Gastroesophageal sphincter (tissue), 3 donors: ENCODE results near the gene PRKAR2A.

Source experiments
- EP300 ChIP-seq: sonication (generic); formaldehyde crosslinking; IDR thresholded peaks from one replicate; pipeline ENCODE4 v1.6.1; 2017; ENCODE audit warnings: antibody characterized with exemption, mild to moderate bottlenecking
- POLR2A ChIP-seq, 2 donors: fragments of 450-650 bp; IDR thresholded peaks; one replicate each; pipeline ENCODE4 v1.6.1; 2017; ENCODE audit warnings: antibody characterized with exemption in 2 of 2, mild to moderate bottlenecking in 2 of 2, moderate library complexity in 1 of 2
- TF ChIP-seq, protein P1 (sequence below), 4 experiments: fragments of 200-600 bp in 2 of 4; fragments of 450-650 bp in 2 of 4; sonication (generic) in 1 of 4; IDR thresholded peaks; one replicate each; pipeline ENCODE4 v1.5.1; 2017 to 2019; ENCODE audit warnings: antibody characterized with exemption in 4 of 4, mild to moderate bottlenecking in 2 of 4, moderate library complexity in 2 of 4

DNA sequence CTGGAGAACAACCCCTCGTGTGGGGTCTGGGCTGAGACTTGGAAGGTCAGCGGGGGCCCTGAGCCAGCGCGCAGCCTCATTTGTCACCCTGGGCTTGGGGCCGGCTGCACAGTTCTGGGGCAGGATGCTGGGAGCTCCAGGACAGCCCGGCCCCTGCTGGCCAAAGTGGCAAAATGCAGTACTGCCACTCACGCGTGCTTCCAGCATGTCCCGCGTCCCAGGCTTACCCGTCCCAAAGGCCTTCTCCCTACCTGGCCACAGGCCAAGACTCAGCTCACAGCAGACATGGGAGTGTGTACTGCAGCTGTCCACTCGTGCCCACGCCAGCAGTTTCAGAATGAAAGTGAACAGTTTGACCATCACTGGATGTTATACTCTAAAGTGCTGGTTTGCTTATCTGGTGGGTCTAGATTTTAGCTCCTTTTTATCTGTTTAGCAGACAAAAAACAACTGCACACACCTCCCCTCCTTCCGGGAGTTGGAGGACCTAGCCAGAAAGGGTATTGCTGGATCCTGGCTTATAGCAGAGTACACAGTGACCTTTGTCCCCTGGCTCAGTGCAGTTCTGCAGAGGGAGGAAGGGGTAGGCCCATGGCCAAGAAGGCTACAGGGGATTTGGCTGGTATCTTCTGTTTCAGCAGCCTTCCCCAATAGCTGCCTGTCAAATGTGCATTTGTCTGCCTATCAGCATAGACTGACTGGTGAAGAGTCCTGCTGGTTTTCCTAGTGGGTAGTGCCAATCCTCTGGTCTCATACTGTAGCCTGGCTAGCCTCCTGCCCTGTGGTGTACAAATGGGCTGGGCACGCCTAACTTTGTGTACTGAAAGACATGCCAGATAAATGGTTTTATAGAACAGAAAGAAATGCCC lies 107.5 kb downstream of the PRKAR2A start:
- TF ChIP-seq EP300 (no peak), POLR2A (IDR thresholded peaks at IDR 0.05) (no peak)
- TF ChIP-seq, protein P1, sequence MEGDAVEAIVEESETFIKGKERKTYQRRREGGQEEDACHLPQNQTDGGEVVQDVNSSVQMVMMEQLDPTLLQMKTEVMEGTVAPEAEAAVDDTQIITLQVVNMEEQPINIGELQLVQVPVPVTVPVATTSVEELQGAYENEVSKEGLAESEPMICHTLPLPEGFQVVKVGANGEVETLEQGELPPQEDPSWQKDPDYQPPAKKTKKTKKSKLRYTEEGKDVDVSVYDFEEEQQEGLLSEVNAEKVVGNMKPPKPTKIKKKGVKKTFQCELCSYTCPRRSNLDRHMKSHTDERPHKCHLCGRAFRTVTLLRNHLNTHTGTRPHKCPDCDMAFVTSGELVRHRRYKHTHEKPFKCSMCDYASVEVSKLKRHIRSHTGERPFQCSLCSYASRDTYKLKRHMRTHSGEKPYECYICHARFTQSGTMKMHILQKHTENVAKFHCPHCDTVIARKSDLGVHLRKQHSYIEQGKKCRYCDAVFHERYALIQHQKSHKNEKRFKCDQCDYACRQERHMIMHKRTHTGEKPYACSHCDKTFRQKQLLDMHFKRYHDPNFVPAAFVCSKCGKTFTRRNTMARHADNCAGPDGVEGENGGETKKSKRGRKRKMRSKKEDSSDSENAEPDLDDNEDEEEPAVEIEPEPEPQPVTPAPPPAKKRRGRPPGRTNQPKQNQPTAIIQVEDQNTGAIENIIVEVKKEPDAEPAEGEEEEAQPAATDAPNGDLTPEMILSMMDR (IDR thresholded peaks at IDR 0.05), result peak; percentile 75 to 94 (median 84)
